ENCODE results near the gene MVB12B.

MVB12B gene

GRCh38 chr9:126435105-126435504 lies 108.5 kb downstream of the MVB12B start:
- Histone ChIP-seq H3K9ac (ENCODE audit: low read length) (no peak overlapping the region), H3K79me2 (ENCODE audit: low read length) (no peaks in the 10 kb centered on the region), H3K4me3 (ENCODE audit: low read length) (no peak overlapping the region), H3K4me1 (ENCODE audit: low read length) (peaks cover 22% of the 10 kb centered on the region), H3K27ac (ENCODE audit: low read length) (no peak overlapping the region), H3K27me3 (ENCODE audit: low read depth, low read length) (peaks cover 34% of the 10 kb centered on the region; the same call in 1 of the 2 replicates), H3K36me3 (replicated peaks; ENCODE audit: low read depth, low read length) (no peaks in the 10 kb centered on the region), H2AFZ (ENCODE audit: low read depth, low read length) (no peak overlapping the region), H3K4me2 (ENCODE audit: low read length) (no peak overlapping the region), H4K20me1 (ENCODE audit: insufficient read depth, low read length) (peaks cover 8% of the 10 kb centered on the region; the same call in 1 of the 2 replicates), H3K9me3 (ENCODE audit: insufficient read depth, low read length) (no peaks in the 10 kb centered on the region)
- TF ChIP-seq CTCF (IDR thresholded peaks at IDR 0.05; ENCODE audit: low read depth, low read length) (no peak), EZH2phosphoT487 (IDR thresholded peaks at IDR 0.05; ENCODE audit: low read depth) (no peak)

DNA sequence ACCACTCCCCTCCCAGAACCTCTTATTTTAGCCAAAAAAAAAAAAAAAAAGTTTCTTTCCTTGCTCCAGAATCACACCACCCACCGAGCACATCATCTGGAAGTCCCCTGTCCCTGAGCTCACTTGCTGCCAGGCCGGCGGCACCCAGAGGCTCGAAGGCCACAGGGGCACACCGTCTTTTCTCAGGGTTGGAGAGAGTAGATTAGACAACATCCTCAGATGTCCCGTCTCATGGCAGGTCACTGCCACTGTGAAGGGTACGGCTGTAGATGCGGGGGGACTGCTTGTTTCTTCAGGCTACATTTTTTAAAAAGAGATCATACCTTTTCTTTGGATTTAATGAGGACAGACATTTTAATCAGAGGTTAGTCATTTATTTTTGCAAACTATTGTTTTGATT lies 109.0 kb downstream of the MVB12B start:
- H4K20me1 ChIP-seq (ENCODE audit: insufficient read depth, low read length), result peaks cover 5% of the 10 kb centered on the region; the same call in 1 of the 2 replicates
- H3K9me3 ChIP-seq (ENCODE audit: insufficient read depth, low read length), result no peaks in the 10 kb centered on the region
- peaks cover 29% of the 10 kb centered on the region; the same call in 1 of the 2 replicates for H3K27me3 ChIP-seq (ENCODE audit: low read depth, low read length)
- no peak overlapping the region for H3K9ac ChIP-seq (ENCODE audit: low read length)
- peaks cover 22% of the 10 kb centered on the region for H3K4me1 ChIP-seq (ENCODE audit: low read length)
- H3K36me3 ChIP-seq (replicated peaks; ENCODE audit: low read depth, low read length), result no peaks in the 10 kb centered on the region
- no peak overlapping the region for H3K27ac ChIP-seq (ENCODE audit: low read length)
- H3K4me2 ChIP-seq (ENCODE audit: low read length), result no peak overlapping the region
- H2AFZ ChIP-seq (ENCODE audit: low read depth, low read length), result no peak overlapping the region
- no peak overlapping the region for H3K4me3 ChIP-seq (ENCODE audit: low read length)
- no peaks in the 10 kb centered on the region for H3K79me2 ChIP-seq (ENCODE audit: low read length)
- no peak for TF ChIP-seq EZH2phosphoT487 (IDR thresholded peaks at IDR 0.05; ENCODE audit: low read depth)
- no peak for TF ChIP-seq CTCF (IDR thresholded peaks at IDR 0.05; ENCODE audit: low read depth, low read length)

GRCh38 chr9:126436545-126437267 lies 110.1 kb downstream of the MVB12B start:
- Histone ChIP-seq H3K4me3 (ENCODE audit: low read length) (no peak overlapping the region), H4K20me1 (ENCODE audit: insufficient read depth, low read length) (0 out of 2 replicates have a peak, but pooled peaks cover 4% of the 10 kb centered on the region), H3K36me3 (replicated peaks; ENCODE audit: low read depth, low read length) (no peaks in the 10 kb centered on the region), H3K27me3 (ENCODE audit: low read depth, low read length) (peaks cover 26% of the 10 kb centered on the region; the same call in 1 of the 2 replicates), H3K9ac (ENCODE audit: low read length) (no peak overlapping the region), H2AFZ (ENCODE audit: low read depth, low read length) (no peak overlapping the region), H3K27ac (ENCODE audit: low read length) (no peak overlapping the region), H3K4me2 (ENCODE audit: low read length) (no peak overlapping the region), H3K9me3 (ENCODE audit: insufficient read depth, low read length) (no peaks in the 10 kb centered on the region), H3K4me1 (ENCODE audit: low read length) (peaks cover 15% of the 10 kb centered on the region), H3K79me2 (ENCODE audit: low read length) (no peaks in the 10 kb centered on the region)
- TF ChIP-seq CTCF (IDR thresholded peaks at IDR 0.05; ENCODE audit: low read depth, low read length), result no peak
- TF ChIP-seq EZH2phosphoT487 (IDR thresholded peaks at IDR 0.05; ENCODE audit: low read depth), result no peak

DNA sequence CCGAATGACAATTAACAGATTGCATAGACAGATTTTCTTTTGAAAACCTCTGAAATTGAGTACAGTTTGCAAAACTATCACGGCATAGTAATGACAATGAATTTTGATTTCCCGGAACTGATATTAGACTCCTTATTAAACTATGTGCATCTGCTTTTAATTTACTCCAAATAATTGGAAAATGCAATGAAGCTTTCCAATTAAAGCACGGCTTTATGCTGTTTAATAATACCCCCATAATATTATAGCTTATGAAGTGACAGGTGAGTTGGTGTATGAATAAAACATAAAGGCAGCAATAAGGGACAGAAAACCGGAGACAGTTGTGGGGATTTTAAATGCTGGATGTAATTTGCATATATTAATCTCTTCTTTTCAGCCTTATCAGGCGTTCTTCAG lies 110.6 kb downstream of the MVB12B start:
- Histone ChIP-seq H3K36me3 (replicated peaks; ENCODE audit: low read depth, low read length) (no peaks in the 10 kb centered on the region), H4K20me1 (ENCODE audit: insufficient read depth, low read length) (0 out of 2 replicates have a peak, but pooled peaks cover 4% of the 10 kb centered on the region), H3K4me3 (ENCODE audit: low read length) (no peak overlapping the region), H3K79me2 (ENCODE audit: low read length) (no peaks in the 10 kb centered on the region), H3K27ac (ENCODE audit: low read length) (no peak overlapping the region), H3K9ac (ENCODE audit: low read length) (no peak overlapping the region), H3K4me2 (ENCODE audit: low read length) (no peak overlapping the region), H2AFZ (ENCODE audit: low read depth, low read length) (no peak overlapping the region), H3K9me3 (ENCODE audit: insufficient read depth, low read length) (no peaks in the 10 kb centered on the region), H3K27me3 (ENCODE audit: low read depth, low read length) (peaks cover 24% of the 10 kb centered on the region; the same call in 1 of the 2 replicates), H3K4me1 (ENCODE audit: low read length) (peaks cover 11% of the 10 kb centered on the region)
- TF ChIP-seq EZH2phosphoT487 (IDR thresholded peaks at IDR 0.05; ENCODE audit: low read depth) (no peak), CTCF (IDR thresholded peaks at IDR 0.05; ENCODE audit: low read depth, low read length) (no peak)

Measured in OCI-LY3 (cell line).